ENCODE measurements around the gene SORCS2. TPM values are rescaled to one million over a fixed set of nuclear protein-coding genes. Genes with fewer than 3 reads are reported as not detected.

Gene SORCS2
- total RNA-seq, 1 experiment from 2014 or later, result 4.1 TPM

DNA sequence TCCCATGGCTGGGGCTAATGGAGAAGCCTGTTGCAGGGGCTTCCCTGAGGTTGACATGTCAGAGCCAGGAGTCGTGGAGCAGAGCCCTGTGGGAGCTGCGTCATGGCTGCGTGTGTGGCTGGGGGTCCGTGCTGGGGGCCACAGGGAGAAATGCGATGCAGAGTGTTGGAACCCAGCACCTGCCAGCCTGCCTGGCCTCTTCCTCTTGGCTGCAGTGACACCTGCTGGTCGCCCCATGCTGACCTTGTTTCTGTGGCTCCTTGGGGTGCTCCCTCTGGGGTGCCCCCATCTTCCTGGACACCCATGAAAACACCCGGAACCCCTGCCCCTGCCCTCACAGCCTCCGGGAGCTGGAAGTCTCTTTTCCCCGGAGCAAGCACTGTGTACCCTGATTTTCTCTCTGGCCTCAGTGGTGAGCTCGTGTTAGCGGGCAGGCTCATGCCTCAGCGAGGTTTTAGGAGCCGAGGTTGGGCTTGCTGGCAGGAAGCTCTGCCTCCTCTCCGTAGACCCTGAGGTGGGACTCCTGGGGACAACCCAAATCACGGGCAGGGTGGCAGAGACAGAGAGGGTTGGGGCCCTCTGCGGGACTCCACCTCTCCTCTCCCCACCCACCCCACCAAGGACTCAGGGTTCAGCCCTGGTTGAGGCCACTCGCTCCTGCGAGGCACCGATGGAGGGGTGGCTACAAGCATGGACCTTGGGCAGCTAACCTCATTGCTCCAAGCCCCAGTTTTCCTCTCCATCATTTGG, 103.7 kb downstream of the SORCS2 start:
- H4K20me1 ChIP-seq (ENCODE audit: low read length), result no peaks in the 10 kb centered on the region
- H3K9ac ChIP-seq (ENCODE audit: low read length), result no peak overlapping the region; the same call in 1 of the 2 replicates
- H3K9me3 ChIP-seq (ENCODE audit: low read length), result no peaks in the 10 kb centered on the region
- H3K36me3 ChIP-seq (ENCODE audit: low read depth, low read length), result no peaks in the 10 kb centered on the region
- H3F3A ChIP-seq (ENCODE audit: low read length, unreplicated experiment), result no peaks in the 10 kb centered on the region
- H3K27me3 ChIP-seq (ENCODE audit: low read length), result no peaks in the 10 kb centered on the region
- no peak overlapping the region for H3K4me2 ChIP-seq (ENCODE audit: low read length)
- no peaks in the 10 kb centered on the region for H3K4me1 ChIP-seq (ENCODE audit: insufficient read depth, low read length)
- no peaks in the 10 kb centered on the region for H3K9me2 ChIP-seq (replicated peaks; ENCODE audit: low read length)
- POLR2A ChIA-PET (ENCODE audit: unreplicated experiment), result no interaction called here
- H3K79me2 ChIP-seq (ENCODE audit: low read length), result no peaks in the 10 kb centered on the region
- no peak for TF ChIP-seq EZH2phosphoT487 (IDR thresholded peaks at IDR 0.05; ENCODE audit: borderline replicate concordance, low read length)
- TF ChIP-seq, protein P1, sequence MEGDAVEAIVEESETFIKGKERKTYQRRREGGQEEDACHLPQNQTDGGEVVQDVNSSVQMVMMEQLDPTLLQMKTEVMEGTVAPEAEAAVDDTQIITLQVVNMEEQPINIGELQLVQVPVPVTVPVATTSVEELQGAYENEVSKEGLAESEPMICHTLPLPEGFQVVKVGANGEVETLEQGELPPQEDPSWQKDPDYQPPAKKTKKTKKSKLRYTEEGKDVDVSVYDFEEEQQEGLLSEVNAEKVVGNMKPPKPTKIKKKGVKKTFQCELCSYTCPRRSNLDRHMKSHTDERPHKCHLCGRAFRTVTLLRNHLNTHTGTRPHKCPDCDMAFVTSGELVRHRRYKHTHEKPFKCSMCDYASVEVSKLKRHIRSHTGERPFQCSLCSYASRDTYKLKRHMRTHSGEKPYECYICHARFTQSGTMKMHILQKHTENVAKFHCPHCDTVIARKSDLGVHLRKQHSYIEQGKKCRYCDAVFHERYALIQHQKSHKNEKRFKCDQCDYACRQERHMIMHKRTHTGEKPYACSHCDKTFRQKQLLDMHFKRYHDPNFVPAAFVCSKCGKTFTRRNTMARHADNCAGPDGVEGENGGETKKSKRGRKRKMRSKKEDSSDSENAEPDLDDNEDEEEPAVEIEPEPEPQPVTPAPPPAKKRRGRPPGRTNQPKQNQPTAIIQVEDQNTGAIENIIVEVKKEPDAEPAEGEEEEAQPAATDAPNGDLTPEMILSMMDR (conservative IDR thresholded peaks at IDR 0.05; ENCODE audit: low read depth, low read length), result peak; percentile 77
- H3K27ac ChIP-seq (ENCODE audit: low read length), result peak overlapping the region; percentile 9; the same call in 1 of the 2 replicates
- intact Hi-C loops (cut with micrococcal nuclease), result loop anchor here (1.0 kb wide), 1 partner anchor 104 kb away; the partner anchor contains the start of gene SORCS2
- H2AFZ ChIP-seq (ENCODE audit: low read length), result no peak overlapping the region
- DNase-seq (peak; percentile 26), ATAC-seq (peak; percentile 69)
- no peak overlapping the region for H3K4me3 ChIP-seq (ENCODE audit: low read length)
- CTCF ChIA-PET, result interaction anchor here (1.6 kb wide), 1 partner anchor 104 kb away, joined by 12 read pairs; the partner anchor contains the start of gene SORCS2
- no TSS peak for BruUV-seq (replicated peaks)

- no peak overlapping the region for H3K9ac ChIP-seq (ENCODE audit: low read length)
- no peaks in the 10 kb centered on the region for H3K9me3 ChIP-seq (ENCODE audit: low read length)
- BruUV-seq (replicated peaks), result no TSS peak
- POLR2A ChIA-PET (ENCODE audit: unreplicated experiment), result no interaction called here
- no peaks in the 10 kb centered on the region for H3K4me1 ChIP-seq (ENCODE audit: insufficient read depth, low read length)
- no peaks in the 10 kb centered on the region for H3K27me3 ChIP-seq (ENCODE audit: low read length)
- ATAC-seq (no peak), DNase-seq (no peak)
- no peak overlapping the region for H3K27ac ChIP-seq (ENCODE audit: low read length)
- CTCF ChIA-PET, result interaction anchor here (1.6 kb wide), 1 partner anchor 105 kb away, joined by 12 read pairs; the partner anchor contains the start of gene SORCS2
- H3K36me3 ChIP-seq (ENCODE audit: low read depth, low read length), result no peaks in the 10 kb centered on the region
- H2AFZ ChIP-seq (ENCODE audit: low read length), result no peak overlapping the region
- intact Hi-C loops (cut with micrococcal nuclease), result loop anchor here (1.0 kb wide), 1 partner anchor 104 kb away; the partner anchor contains the start of gene SORCS2
- no peaks in the 10 kb centered on the region for H3K9me2 ChIP-seq (replicated peaks; ENCODE audit: low read length)
- TF ChIP-seq EZH2 (IDR thresholded peaks at IDR 0.05; ENCODE audit: low read length, unreplicated experiment) (no peak), EZH2phosphoT487 (IDR thresholded peaks at IDR 0.05; ENCODE audit: borderline replicate concordance, low read length) (no peak)
- TF ChIP-seq, protein P1 (conservative IDR thresholded peaks at IDR 0.05; ENCODE audit: low read depth, low read length), result no peak
- no peak overlapping the region for H3K4me3 ChIP-seq (ENCODE audit: low read length)
- no peak overlapping the region for H3K4me2 ChIP-seq (ENCODE audit: low read length)
- no peaks in the 10 kb centered on the region for H3K79me2 ChIP-seq (ENCODE audit: low read length)
- no peaks in the 10 kb centered on the region for H4K20me1 ChIP-seq (ENCODE audit: low read length)
- no peaks in the 10 kb centered on the region for H3F3A ChIP-seq (ENCODE audit: low read length, unreplicated experiment)
These were observed 104.5 kb downstream of the SORCS2 start for GRCh38 chr4:7296661-7297335.

Measured in PC-3 (cell line).